Mesothelial cell of epicardium (in vitro differentiated cells): ENCODE measurements around the gene BTNL3. TPM values are rescaled to one million over a fixed set of nuclear protein-coding genes. Genes with fewer than 3 reads are reported as not detected.

Experiments
- DNase-seq, 2 experiments: peaks; one replicate each; pipeline ENCODE4 v3.0.0; 2021; ENCODE audit warnings: low spot score in 2 of 2; ENCODE audit not compliant: unreplicated experiment in 2 of 2
- H3K27ac Mint-ChIP-seq: 2 replicates; pipeline ENCODE4 v1.8.0; 2021; ENCODE audit warnings: mixed read lengths
- H3K27me3 Mint-ChIP-seq: 2 replicates; pipeline ENCODE4 v1.8.0; 2021; ENCODE audit warnings: low read depth, mixed read lengths
- H3K36me3 Mint-ChIP-seq: 2 replicates; pipeline ENCODE4 v1.8.0; 2021; ENCODE audit warnings: mixed read lengths
- H3K4me1 Mint-ChIP-seq: 2 replicates; pipeline ENCODE4 v1.8.0; 2021; ENCODE audit warnings: mixed read lengths
- H3K4me3 Mint-ChIP-seq: 2 replicates; pipeline ENCODE4 v1.8.0; 2021; ENCODE audit warnings: mild to moderate bottlenecking, moderate library complexity, mixed read lengths
- H3K9me3 Mint-ChIP-seq: 2 replicates; pipeline ENCODE4 v1.8.0; 2021; ENCODE audit warnings: mixed read lengths
- total RNA-seq: library from RNA; stranded (reverse); gene quantifications from 3 replicates; pipeline ENCODE4 v1.2.1, GENCODE V29; 2021
- TF ChIP-seq, protein P1 (sequence below): fragments of 200-600 bp; sonication (generic); IDR thresholded peaks from one replicate; pipeline ENCODE4 v1.5.0; 2021; ENCODE audit warnings: antibody characterized with exemption; ENCODE audit not compliant: unreplicated experiment

BTNL3 gene
- total RNA-seq, 1 donor from 2014 or later = not detected

DNA sequence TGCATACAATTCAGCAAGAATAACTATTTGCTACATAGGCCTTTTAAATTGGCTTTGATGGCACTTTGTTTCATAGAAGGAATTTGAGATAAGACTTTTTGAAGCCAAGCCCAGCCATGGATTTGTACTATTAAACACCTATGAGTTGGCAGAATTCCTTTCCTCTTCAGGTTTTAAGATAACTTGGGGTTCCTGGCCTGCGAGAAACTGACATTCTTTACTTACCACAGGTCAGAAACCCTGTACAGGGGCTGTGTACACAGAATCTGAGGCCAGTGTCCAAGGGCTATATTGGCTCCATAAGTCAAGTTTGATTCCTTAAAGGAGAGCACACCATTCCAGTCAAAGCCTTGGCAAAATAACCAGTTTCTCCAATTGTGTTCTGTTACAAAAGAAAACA lies 10.8 kb upstream of the BTNL3 start:
- no peak overlapping the region for H3K4me3 Mint-ChIP-seq
- H3K4me1 Mint-ChIP-seq = no peaks in the 10 kb centered on the region
- TF ChIP-seq, protein P1, sequence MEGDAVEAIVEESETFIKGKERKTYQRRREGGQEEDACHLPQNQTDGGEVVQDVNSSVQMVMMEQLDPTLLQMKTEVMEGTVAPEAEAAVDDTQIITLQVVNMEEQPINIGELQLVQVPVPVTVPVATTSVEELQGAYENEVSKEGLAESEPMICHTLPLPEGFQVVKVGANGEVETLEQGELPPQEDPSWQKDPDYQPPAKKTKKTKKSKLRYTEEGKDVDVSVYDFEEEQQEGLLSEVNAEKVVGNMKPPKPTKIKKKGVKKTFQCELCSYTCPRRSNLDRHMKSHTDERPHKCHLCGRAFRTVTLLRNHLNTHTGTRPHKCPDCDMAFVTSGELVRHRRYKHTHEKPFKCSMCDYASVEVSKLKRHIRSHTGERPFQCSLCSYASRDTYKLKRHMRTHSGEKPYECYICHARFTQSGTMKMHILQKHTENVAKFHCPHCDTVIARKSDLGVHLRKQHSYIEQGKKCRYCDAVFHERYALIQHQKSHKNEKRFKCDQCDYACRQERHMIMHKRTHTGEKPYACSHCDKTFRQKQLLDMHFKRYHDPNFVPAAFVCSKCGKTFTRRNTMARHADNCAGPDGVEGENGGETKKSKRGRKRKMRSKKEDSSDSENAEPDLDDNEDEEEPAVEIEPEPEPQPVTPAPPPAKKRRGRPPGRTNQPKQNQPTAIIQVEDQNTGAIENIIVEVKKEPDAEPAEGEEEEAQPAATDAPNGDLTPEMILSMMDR = no peak
- peaks cover 3% of the 10 kb centered on the region for H3K9me3 Mint-ChIP-seq
- H3K27me3 Mint-ChIP-seq = no peaks in the 10 kb centered on the region
- DNase-seq = no peak
- H3K27ac Mint-ChIP-seq = no peak overlapping the region
- no peaks in the 10 kb centered on the region for H3K36me3 Mint-ChIP-seq

- TF ChIP-seq, protein P1 = no peak
- Mint-ChIP-seq H3K36me3 (no peaks in the 10 kb centered on the region), H3K27ac (no peak overlapping the region), H3K4me3 (no peak overlapping the region), H3K9me3 (no peaks in the 10 kb centered on the region), H3K27me3 (peaks cover 11% of the 10 kb centered on the region), H3K4me1 (no peaks in the 10 kb centered on the region)
- no peak for DNase-seq
Measured at GRCh38 chr5:180982008-180982741, 6.5 kb upstream of the BTNL3 start.

DNA sequence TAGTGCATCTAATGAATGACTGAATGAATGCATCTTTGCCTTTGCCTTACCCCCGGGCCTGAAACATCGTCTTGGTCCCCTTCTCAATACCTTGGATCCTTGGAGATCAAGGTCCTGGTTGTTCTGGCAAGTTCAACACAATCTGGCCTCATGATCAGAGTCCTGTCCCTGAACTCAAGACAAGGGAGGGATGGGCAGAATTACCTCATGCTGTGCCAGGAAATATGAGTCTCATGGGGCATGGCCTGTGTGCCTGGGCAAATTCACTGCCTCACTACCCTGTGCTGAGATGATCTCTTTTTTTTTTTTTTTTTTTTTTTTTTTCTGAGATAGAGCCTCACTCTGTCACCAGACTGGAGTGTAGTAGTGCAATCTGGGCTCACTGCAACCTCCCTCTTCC lies 630 bp upstream of the BTNL3 start:
- DNase-seq = no peak
- H3K36me3 Mint-ChIP-seq = no peaks in the 10 kb centered on the region
- TF ChIP-seq, protein P1 = no peak
- no peaks in the 10 kb centered on the region for H3K4me1 Mint-ChIP-seq
- H3K27ac Mint-ChIP-seq = no peak overlapping the region
- H3K4me3 Mint-ChIP-seq = no peak overlapping the region
- H3K27me3 Mint-ChIP-seq = peaks cover 28% of the 10 kb centered on the region
- H3K9me3 Mint-ChIP-seq = no peaks in the 10 kb centered on the region

- no peaks in the 10 kb centered on the region for H3K9me3 Mint-ChIP-seq
- H3K27me3 Mint-ChIP-seq = peaks cover 22% of the 10 kb centered on the region
- no peaks in the 10 kb centered on the region for H3K4me1 Mint-ChIP-seq
- no peak for DNase-seq
- H3K4me3 Mint-ChIP-seq = no peak overlapping the region
- TF ChIP-seq, protein P1 = no peak
- H3K36me3 Mint-ChIP-seq = no peaks in the 10 kb centered on the region
- no peak overlapping the region for H3K27ac Mint-ChIP-seq
Measured at GRCh38 chr5:180990086-180990881, 1.6 kb downstream of the BTNL3 start.

- H3K27me3 Mint-ChIP-seq = peaks cover 21% of the 10 kb centered on the region
- TF ChIP-seq, protein P1 = no peak
- H3K9me3 Mint-ChIP-seq = no peaks in the 10 kb centered on the region
Measured at GRCh38 chr5:180990882-180991242, 2.2 kb downstream of the BTNL3 start.

More at GRCh38 chr5:180990882-180991242, 2.2 kb downstream of the BTNL3 start:
- DNase-seq = no peak
- no peak overlapping the region for H3K27ac Mint-ChIP-seq
- H3K36me3 Mint-ChIP-seq = no peaks in the 10 kb centered on the region
- no peaks in the 10 kb centered on the region for H3K4me1 Mint-ChIP-seq
- no peak overlapping the region for H3K4me3 Mint-ChIP-seq
